Gastroesophageal sphincter (tissue), 3 donors: ENCODE data around the gene SECISBP2.

Experiments used
- POLR2A ChIP-seq, 2 donors: fragments of 450-650 bp; IDR thresholded peaks; one replicate each; pipeline ENCODE4 v1.6.1; 2017; ENCODE audit warnings: antibody characterized with exemption in 2 of 2, mild to moderate bottlenecking in 2 of 2, moderate library complexity in 1 of 2
- TF ChIP-seq, protein P1 (sequence below), 4 experiments: fragments of 200-600 bp in 2 of 4; fragments of 450-650 bp in 2 of 4; sonication (generic) in 1 of 4; IDR thresholded peaks; one replicate each; pipeline ENCODE4 v1.5.1; 2017 to 2019; ENCODE audit warnings: antibody characterized with exemption in 4 of 4, mild to moderate bottlenecking in 2 of 4, moderate library complexity in 2 of 4

DNA sequence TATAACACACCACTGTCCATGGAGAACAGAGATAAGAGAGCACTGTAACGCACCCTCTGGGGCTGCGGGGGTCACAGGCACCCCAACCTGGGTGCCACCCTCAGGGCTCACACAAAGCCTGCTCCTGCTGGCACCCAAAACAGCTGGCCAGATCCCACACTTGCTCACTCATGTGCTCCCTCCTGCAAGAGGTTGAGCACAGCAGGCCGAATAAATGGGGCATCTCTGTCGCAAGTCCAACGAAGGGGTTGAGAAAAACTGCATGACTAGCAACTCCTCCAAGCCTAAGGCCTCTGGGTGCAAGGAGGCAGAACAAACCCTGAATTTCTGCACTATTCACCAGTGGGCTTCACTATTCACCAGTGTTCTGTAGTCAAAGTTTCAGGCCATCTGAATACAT lies 80.3 kb downstream of the SECISBP2 start:
- TF ChIP-seq, protein P1, sequence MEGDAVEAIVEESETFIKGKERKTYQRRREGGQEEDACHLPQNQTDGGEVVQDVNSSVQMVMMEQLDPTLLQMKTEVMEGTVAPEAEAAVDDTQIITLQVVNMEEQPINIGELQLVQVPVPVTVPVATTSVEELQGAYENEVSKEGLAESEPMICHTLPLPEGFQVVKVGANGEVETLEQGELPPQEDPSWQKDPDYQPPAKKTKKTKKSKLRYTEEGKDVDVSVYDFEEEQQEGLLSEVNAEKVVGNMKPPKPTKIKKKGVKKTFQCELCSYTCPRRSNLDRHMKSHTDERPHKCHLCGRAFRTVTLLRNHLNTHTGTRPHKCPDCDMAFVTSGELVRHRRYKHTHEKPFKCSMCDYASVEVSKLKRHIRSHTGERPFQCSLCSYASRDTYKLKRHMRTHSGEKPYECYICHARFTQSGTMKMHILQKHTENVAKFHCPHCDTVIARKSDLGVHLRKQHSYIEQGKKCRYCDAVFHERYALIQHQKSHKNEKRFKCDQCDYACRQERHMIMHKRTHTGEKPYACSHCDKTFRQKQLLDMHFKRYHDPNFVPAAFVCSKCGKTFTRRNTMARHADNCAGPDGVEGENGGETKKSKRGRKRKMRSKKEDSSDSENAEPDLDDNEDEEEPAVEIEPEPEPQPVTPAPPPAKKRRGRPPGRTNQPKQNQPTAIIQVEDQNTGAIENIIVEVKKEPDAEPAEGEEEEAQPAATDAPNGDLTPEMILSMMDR (IDR thresholded peaks at IDR 0.05): no peak
- no peak for TF ChIP-seq POLR2A (IDR thresholded peaks at IDR 0.05)
